Body of pancreas (tissue), 4 donors: ENCODE data around the gene ACVR1.

Source experiments
- CTCF ChIP-seq, 7 experiments: fragments of 450-650 bp in 4 of 7; fragments of 200-600 bp in 3 of 7; sonication (generic) in 3 of 7; IDR thresholded peaks; one replicate each; pipeline ENCODE4 v1.5.1; 2016 to 2019; ENCODE audit warnings: antibody characterized with exemption in 7 of 7
- POLR2A ChIP-seq, 3 donors: fragments of 450-650 bp; IDR thresholded peaks; one replicate each; pipeline ENCODE4 v1.6.1; 2016; ENCODE audit warnings: antibody characterized with exemption in 3 of 3, mild to moderate bottlenecking in 2 of 3

- TF ChIP-seq CTCF (IDR thresholded peaks at IDR 0.05) (no peak), POLR2A (IDR thresholded peaks at IDR 0.05) (no peak)
Measured at GRCh38 chr2:157822993-157823392, 53.1 kb downstream of the ACVR1 start.
